Activated B cell treated with CpG ODN at 0.5 μM for 24 hours (primary cell): ENCODE results near the gene CNR2. TPM values are rescaled to one million over a fixed set of nuclear protein-coding genes. Genes with fewer than 3 reads are reported as not detected.
A peak's percentile ranks its signal among the peaks of the same experiment; 100 is the strongest.
"Not testable (repeated sequence)": the region's sequence is repeated elsewhere in the genome, so short reads cannot be mapped to it uniquely, and the experiment has no call there.

Experiments used
- ATAC-seq: fragments of 200-7000 bp; cut with Tn5 transposase; one replicate; pipeline ENCODE4 v1.10.0; 2021; ENCODE audit warnings: low read depth, mild to moderate bottlenecking, moderate library complexity
- CTCF ChIA-PET: fragments of 350-600 bp; sonication (Branson Sonifier 250); formaldehyde crosslinking; loops from one replicate; lab custom pipeline; 2021; ENCODE audit warnings: antibody characterized with exemption; lab: Charles Lee
- POLR2A ChIA-PET: fragments of 350-600 bp; sonication (Branson Sonifier 250); formaldehyde crosslinking; loops from one replicate; lab custom pipeline; 2021; ENCODE audit warnings: antibody characterized with exemption; lab: Charles Lee
- DNase-seq: peaks from one replicate; pipeline ENCODE4 v3.0.0; 2022
- H3K27ac Mint-ChIP-seq: one replicate; pipeline ENCODE4 v1.8.0; 2020; ENCODE audit warnings: mixed read lengths
- H3K27me3 Mint-ChIP-seq: one replicate; pipeline ENCODE4 v1.8.0; 2021; ENCODE audit warnings: mixed read lengths
- H3K36me3 Mint-ChIP-seq: one replicate; pipeline ENCODE4 v1.8.0; 2021; ENCODE audit warnings: low read depth, mixed read lengths
- H3K4me1 Mint-ChIP-seq: one replicate; pipeline ENCODE4 v1.8.0; 2021; ENCODE audit warnings: mixed read lengths
- H3K4me3 Mint-ChIP-seq: one replicate; pipeline ENCODE4 v1.8.0; 2020; ENCODE audit warnings: mild to moderate bottlenecking, mixed read lengths
- H3K9me3 Mint-ChIP-seq: one replicate; pipeline ENCODE4 v1.8.0; 2020; ENCODE audit warnings: mixed read lengths
- intact Hi-C: fragments of 100-400 bp; cut with micrococcal nuclease; formaldehyde crosslinking; loops from one replicate; pipeline ENCODE4 v1.15.1; 2024
- total RNA-seq: library from RNA; stranded (reverse); gene quantifications from 2 replicates; pipeline ENCODE4 v1.2.3, GENCODE V29; 2022
- TF ChIP-seq, protein P1 (sequence below): fragments of 200-600 bp; IDR thresholded peaks from one replicate; pipeline ENCODE4 v1.8.0; 2022; ENCODE audit warnings: antibody characterized with exemption, mild to moderate bottlenecking

CNR2 gene
- total RNA-seq, 1 donor from 2014 or later = 51.0 TPM

DNA sequence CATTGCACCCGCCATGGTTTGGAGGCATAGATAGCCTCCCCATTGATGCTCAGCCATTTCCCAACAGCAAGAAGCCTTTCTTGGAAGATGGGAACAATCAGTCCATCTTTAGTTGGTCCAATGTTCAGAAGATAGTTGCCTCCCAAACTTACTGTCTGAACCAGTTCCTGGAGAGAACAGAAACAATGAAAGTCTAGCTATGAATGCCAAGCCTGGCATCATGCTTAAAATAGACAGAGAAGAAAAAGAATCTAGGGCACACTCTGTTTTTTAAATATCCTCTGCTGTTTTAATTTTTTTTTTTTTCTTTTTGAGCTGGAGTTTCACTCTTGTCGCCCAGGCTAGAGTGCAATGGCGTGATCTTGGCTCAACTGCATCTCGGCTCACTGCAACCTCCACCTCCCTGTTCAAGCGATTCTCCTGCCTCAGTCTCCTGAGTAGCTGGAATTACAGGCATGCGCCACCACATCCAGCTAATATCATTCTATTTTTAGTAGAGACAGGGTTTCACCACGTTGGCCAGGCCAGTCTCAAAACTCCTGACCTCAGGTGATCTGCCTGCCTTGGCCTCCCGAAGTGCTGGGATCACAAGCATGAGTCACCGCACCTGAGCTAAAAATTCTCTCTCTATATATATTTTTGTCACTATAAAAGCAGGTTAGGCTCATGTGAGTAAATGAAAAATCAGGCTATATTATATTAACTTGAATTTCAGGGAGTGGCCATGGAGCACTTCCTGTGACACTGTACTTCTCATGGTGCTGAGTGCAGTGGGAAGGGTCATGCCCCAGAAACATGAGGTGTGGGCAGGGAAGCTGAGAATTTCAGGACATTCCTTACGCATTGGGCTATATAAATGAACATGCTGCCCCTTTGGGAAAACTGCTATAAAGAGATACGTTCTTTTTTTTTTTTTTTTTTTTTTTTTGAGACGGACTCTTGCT is 64.2 kb downstream of the CNR2 start:
- Mint-ChIP-seq H3K9me3 (no peaks in the 10 kb centered on the region), H3K4me1 (no peaks in the 10 kb centered on the region), H3K27ac (no peak overlapping the region), H3K36me3 (peaks cover 49% of the 10 kb centered on the region), H3K4me3 (no peak overlapping the region), H3K27me3 (no peaks in the 10 kb centered on the region)
- intact Hi-C loops = no loop called here
- ChIA-PET POLR2A (interaction anchor here (1.0 kb wide), 1 partner anchor 23 kb away, joined by 4 read pairs; the partner anchor contains the start of gene HMGCL), CTCF (no interaction called here)
- TF ChIP-seq, protein P1, sequence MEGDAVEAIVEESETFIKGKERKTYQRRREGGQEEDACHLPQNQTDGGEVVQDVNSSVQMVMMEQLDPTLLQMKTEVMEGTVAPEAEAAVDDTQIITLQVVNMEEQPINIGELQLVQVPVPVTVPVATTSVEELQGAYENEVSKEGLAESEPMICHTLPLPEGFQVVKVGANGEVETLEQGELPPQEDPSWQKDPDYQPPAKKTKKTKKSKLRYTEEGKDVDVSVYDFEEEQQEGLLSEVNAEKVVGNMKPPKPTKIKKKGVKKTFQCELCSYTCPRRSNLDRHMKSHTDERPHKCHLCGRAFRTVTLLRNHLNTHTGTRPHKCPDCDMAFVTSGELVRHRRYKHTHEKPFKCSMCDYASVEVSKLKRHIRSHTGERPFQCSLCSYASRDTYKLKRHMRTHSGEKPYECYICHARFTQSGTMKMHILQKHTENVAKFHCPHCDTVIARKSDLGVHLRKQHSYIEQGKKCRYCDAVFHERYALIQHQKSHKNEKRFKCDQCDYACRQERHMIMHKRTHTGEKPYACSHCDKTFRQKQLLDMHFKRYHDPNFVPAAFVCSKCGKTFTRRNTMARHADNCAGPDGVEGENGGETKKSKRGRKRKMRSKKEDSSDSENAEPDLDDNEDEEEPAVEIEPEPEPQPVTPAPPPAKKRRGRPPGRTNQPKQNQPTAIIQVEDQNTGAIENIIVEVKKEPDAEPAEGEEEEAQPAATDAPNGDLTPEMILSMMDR = no peak
- no peak for DNase-seq
- no peak for ATAC-seq

DNA sequence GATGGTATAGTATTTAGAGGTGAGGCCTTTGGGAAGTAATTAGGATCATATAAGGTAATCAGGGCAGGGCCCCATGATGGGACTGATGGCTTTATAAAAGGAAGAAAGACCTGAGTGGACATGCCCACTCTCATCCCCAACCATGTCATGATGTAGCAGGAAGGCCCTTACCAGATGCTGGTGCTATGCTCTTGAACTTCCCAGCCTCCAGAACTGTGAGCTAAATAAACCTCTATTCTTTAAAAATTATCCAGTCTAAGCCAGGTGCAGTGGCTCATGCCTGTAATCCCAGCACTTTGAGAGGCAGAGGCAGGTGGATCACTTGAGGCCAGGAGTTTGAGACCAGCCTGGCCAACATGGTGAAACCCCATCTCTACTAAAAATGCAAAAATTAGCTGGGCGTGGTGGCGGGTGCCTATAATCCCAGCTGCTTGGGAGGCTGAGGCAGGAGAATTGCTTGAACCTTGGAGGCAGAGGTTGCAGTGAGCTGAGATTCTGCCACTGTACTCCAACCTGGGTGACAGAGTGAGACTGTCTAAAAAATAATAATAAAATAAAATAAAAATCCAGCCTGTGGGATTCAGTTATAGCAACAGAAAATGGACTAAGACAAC is 65.6 kb downstream of the CNR2 start:
- H3K27ac Mint-ChIP-seq, H3K27me3 Mint-ChIP-seq, ATAC-seq, H3K4me1 Mint-ChIP-seq, intact Hi-C loops, POLR2A ChIA-PET, CTCF ChIA-PET, DNase-seq, H3K4me3 Mint-ChIP-seq, H3K9me3 Mint-ChIP-seq: not testable (repeated sequence)
- peaks cover 48% of the 10 kb centered on the region for H3K36me3 Mint-ChIP-seq

DNA sequence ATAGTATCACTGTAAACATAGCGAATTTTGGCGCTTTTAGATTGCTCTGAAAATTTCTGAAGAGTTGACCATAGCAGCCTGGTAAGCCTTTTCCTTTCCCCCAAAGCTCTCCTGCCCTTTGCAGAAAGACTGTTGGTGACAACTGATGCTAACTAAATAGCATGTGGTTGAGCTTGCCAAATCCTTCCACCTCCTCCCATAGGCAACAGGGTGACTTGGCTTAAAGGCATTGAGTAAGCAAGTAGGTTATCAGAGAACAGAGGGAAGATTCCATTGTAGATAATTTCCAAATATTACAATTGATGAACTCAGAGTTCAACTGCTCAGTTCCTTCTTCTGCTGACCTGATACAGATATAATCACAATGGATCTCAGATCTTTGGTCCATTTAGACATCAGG is 68.0 kb downstream of the CNR2 start:
- TF ChIP-seq, protein P1 = no peak
- no peaks in the 10 kb centered on the region for H3K27me3 Mint-ChIP-seq
- ChIA-PET CTCF (interaction anchor here (0.6 kb wide), 1 partner anchor 14 kb away, joined by 3 read pairs; no protein-coding TSS in a partner anchor), POLR2A (interaction anchor here (0.7 kb wide), 1 partner anchor 102 kb away, joined by 3 read pairs; no protein-coding TSS in a partner anchor)
- H3K36me3 Mint-ChIP-seq = peaks cover 41% of the 10 kb centered on the region
- intact Hi-C loops = no loop called here
- no peak overlapping the region for H3K27ac Mint-ChIP-seq
- H3K9me3 Mint-ChIP-seq = no peaks in the 10 kb centered on the region
- no peak for ATAC-seq
- H3K4me3 Mint-ChIP-seq = no peak overlapping the region
- DNase-seq = no peak
- no peaks in the 10 kb centered on the region for H3K4me1 Mint-ChIP-seq

DNA sequence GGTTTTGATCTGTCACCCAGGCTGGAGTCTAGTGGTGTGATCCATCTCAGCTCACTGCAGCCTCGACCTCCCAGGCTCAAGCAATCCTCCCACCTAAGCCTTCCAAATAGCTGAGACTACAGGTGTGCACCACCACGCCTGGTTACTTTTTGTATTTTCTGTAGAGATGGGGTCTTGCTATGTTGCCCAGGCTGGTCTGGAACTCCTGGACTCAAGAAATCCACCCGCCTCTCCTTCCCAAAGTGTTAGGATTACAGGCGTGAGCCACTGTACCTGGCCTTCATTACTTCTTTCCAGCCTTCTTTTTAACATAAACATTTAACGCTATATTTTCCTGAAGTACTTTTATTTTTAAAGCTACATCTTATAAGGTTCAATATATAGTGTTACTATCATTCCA is 69.5 kb downstream of the CNR2 start:
- Mint-ChIP-seq H3K36me3 (peaks cover 36% of the 10 kb centered on the region), H3K27me3 (no peaks in the 10 kb centered on the region), H3K4me1 (peaks cover under 1% of the 10 kb centered on the region), H3K4me3 (no peak overlapping the region), H3K27ac (no peak overlapping the region), H3K9me3 (no peaks in the 10 kb centered on the region)
- ATAC-seq (no peak), DNase-seq (no peak)
- TF ChIP-seq, protein P1 = no peak
- CTCF ChIA-PET = no interaction called here
- intact Hi-C loops = no loop called here
- POLR2A ChIA-PET = no interaction called here

DNA sequence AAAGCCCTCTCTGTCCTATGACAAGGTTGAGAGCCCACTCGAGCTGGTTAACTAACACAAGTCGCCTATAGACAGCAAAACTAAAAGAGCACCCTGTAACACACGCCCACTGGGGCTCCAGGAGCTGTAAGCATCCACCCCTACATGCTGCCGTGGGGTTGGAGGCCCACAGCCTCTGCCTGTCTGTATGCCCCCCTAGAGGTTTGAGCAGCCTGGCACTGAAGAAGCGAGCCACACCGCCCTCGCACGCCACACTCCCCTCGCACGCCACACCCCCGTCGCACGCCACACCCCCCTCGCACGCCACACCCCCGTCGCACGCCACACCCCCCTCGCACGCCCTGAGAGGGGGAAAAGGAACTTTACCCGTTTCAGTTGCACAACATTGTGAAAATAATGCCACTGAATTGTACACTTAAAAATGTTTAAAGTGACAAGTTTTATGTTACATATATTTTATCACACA is 74.7 kb downstream of the CNR2 start:
- intact Hi-C loops = loop anchor here (1.0 to 2.0 kb wide), 6 partner anchors 13 to 75 kb away; partner anchors contain the start of genes CNR2, FUCA1, HMGCL and PITHD1
- CTCF ChIA-PET = interaction anchor here (2.3 kb wide), 1 partner anchor 27 kb away, joined by 7 read pairs; no protein-coding TSS in a partner anchor

More for the DNA sequence above, 74.7 kb downstream of the CNR2 start:
- TF ChIP-seq, protein P1 = no peak
- Mint-ChIP-seq H3K36me3 (no peaks in the 10 kb centered on the region), H3K4me1 (peaks cover 10% of the 10 kb centered on the region), H3K9me3 (no peaks in the 10 kb centered on the region), H3K27me3 (no peaks in the 10 kb centered on the region), H3K27ac (peak overlapping the region; percentile 63), H3K4me3 (peak overlapping the region; percentile 76)
- POLR2A ChIA-PET = interaction anchor here (0.6 to 2.1 kb wide), 7 partner anchors 13 to 336 kb away, joined by 3 to 23 read pairs (median 8); partner anchors contain the start of genes CNR2 and HMGCL
- ATAC-seq (peak; percentile 100), DNase-seq (peak; percentile 70)
